Naive thymus-derived CD4-positive, alpha-beta T cell (primary cell): ENCODE data around the gene TRABD2B. TPM values are rescaled to one million over a fixed set of nuclear protein-coding genes. Genes with fewer than 3 reads are reported as not detected.

Experiments
- ATAC-seq: fragments of 150-1000 bp; cut with Tn5 transposase; 2 replicates; pipeline ENCODE4 v1.10.0; 2021; ENCODE audit warnings: mild to moderate bottlenecking, moderate library complexity
- CTCF ChIA-PET: fragments of 350-600 bp; sonication (Branson Sonifier 250); formaldehyde crosslinking; loops from one replicate; lab custom pipeline; 2021; ENCODE audit warnings: antibody characterized with exemption; lab: Charles Lee
- POLR2A ChIA-PET: fragments of 350-600 bp; sonication (Branson Sonifier 250); formaldehyde crosslinking; loops from one replicate; lab custom pipeline; 2021; ENCODE audit warnings: antibody characterized with exemption, inconsistent platforms; lab: Charles Lee
- DNase-seq, 9 donors: peaks; one replicate each; pipeline versions ENCODE4 v3.0.0 to v3.0.0-alpha.2; 2020 to 2022; ENCODE audit warnings: mixed read lengths in 1 of 9
- H3K27ac ChIP-seq: one replicate; pipeline ENCODE4 v1.7.0; 2013; ENCODE audit warnings: mild to moderate bottlenecking, low read depth, low read length, moderate library complexity
- H3K27me3 ChIP-seq, 2 donors: one replicate each; pipeline ENCODE4 v1.7.0; 2013; ENCODE audit warnings: low read length in 2 of 2, mild to moderate bottlenecking in 2 of 2, moderate library complexity in 2 of 2; ENCODE audit not compliant: control insufficient read depth in 2 of 2, insufficient read depth in 2 of 2
- H3K36me3 ChIP-seq, 3 experiments: 1 replicate in 2 of 3; 2 replicates in 1 of 3; pipeline ENCODE4 v1.7.0; 2013; ENCODE audit warnings: low read length in 3 of 3, mild to moderate bottlenecking in 3 of 3, moderate library complexity in 1 of 3; ENCODE audit not compliant: insufficient read depth in 3 of 3, control insufficient read depth in 2 of 3
- H3K4me1 ChIP-seq, 2 donors: one replicate each; pipeline ENCODE4 v1.7.0; 2013; ENCODE audit warnings: low read length in 2 of 2, mild to moderate bottlenecking in 2 of 2, moderate library complexity in 1 of 2; ENCODE audit not compliant: control insufficient read depth in 2 of 2, insufficient read depth in 2 of 2
- H3K4me3 ChIP-seq: 2 replicates; pipeline ENCODE4 v1.7.0; 2013; ENCODE audit warnings: mild to moderate bottlenecking, low read length
- H3K9me3 ChIP-seq, 3 experiments: 1 replicate in 2 of 3; 2 replicates in 1 of 3; pipeline ENCODE4 v1.7.0; 2013; ENCODE audit warnings: low read length in 3 of 3; ENCODE audit not compliant: control insufficient read depth in 2 of 3
- H3K27ac Mint-ChIP-seq, 9 donors: one replicate each; pipeline ENCODE4 v1.8.0; 2020 to 2022; ENCODE audit warnings: mixed read lengths in 9 of 9, mild to moderate bottlenecking in 8 of 9, moderate library complexity in 5 of 9, inconsistent platforms in 2 of 9
- H3K27me3 Mint-ChIP-seq, 5 donors: one replicate each; pipeline ENCODE4 v1.8.0; 2021 to 2022; ENCODE audit warnings: mixed read lengths in 5 of 5, mild to moderate bottlenecking in 1 of 5
- H3K36me3 Mint-ChIP-seq, 5 donors: one replicate each; pipeline ENCODE4 v1.8.0; 2020 to 2022; ENCODE audit warnings: mixed read lengths in 5 of 5, mild to moderate bottlenecking in 3 of 5, inconsistent platforms in 1 of 5
- H3K4me1 Mint-ChIP-seq, 7 donors: one replicate each; pipeline ENCODE4 v1.8.0; 2020 to 2022; ENCODE audit warnings: mixed read lengths in 7 of 7, mild to moderate bottlenecking in 3 of 7, inconsistent platforms in 1 of 7
- H3K4me3 Mint-ChIP-seq, 10 donors: one replicate each; pipeline ENCODE4 v1.8.0; 2020 to 2022; ENCODE audit warnings: mild to moderate bottlenecking in 10 of 10, mixed read lengths in 10 of 10, moderate library complexity in 6 of 10, inconsistent platforms in 2 of 10
- H3K9me3 Mint-ChIP-seq, 11 donors: one replicate each; pipeline ENCODE4 v1.8.0; 2020 to 2022; ENCODE audit warnings: mixed read lengths in 11 of 11, mild to moderate bottlenecking in 4 of 11, inconsistent platforms in 1 of 11, moderate library complexity in 1 of 11
- intact Hi-C, 2 donors: fragments of 100-400 bp; cut with micrococcal nuclease; formaldehyde crosslinking; loops; one replicate each; pipeline ENCODE4 v1.15.1; 2023
- polyA plus RNA-seq, 2 donors: library from polyadenylated mRNA; unstranded; fragments of 300-500 nt; fragmentation: Illumina TruSeq; gene quantifications; one replicate each; pipeline ENCODE4 v1.2.3, GENCODE V29; 2021
- total RNA-seq, 6 experiments: library from RNA in 5 of 6; stranded (reverse) in 5 of 6; gene quantifications; 1 replicate in 5 of 6; 2 replicates in 1 of 6; pipeline ENCODE4 v1.2.3 and lab custom pipeline; 2021 to 2026

The TRABD2B gene
- total and polyA plus RNA-seq, 7 experiments from 2014 or later = not detected

GRCh38 chr1:47890779-47891178, 106.4 kb downstream of the TRABD2B start:
- intact Hi-C loops = no loop called here
- ChIA-PET POLR2A (no interaction called here), CTCF (no interaction called here)

GRCh38 chr1:47888294-47888629, 108.9 kb downstream of the TRABD2B start:
- Histone ChIP-seq H3K4me3 (no peak overlapping the region), H3K27ac (no peak overlapping the region), H3K4me1 (no peaks in the 10 kb centered on the region), H3K27me3 (no peaks in the 10 kb centered on the region), H3K9me3 (no peaks in the 10 kb centered on the region), H3K36me3 (no peaks in the 10 kb centered on the region)
- Mint-ChIP-seq H3K4me1 (no peaks in the 10 kb centered on the region), H3K27ac (no peak overlapping the region), H3K27me3 (peaks cover 0 to 17% (median 8%) of the 10 kb centered on the region in 5 donors), H3K36me3 (no peaks in the 10 kb centered on the region), H3K4me3 (no peak overlapping the region), H3K9me3 (peaks cover 0 to 3% (median 0%) of the 10 kb centered on the region in 11 donors)
- ATAC-seq (no peak), DNase-seq (no peak)
- POLR2A ChIA-PET = no interaction called here
- CTCF ChIA-PET = no interaction called here
- intact Hi-C loops = no loop called here

More at GRCh38 chr1:47890779-47891178, 106.4 kb downstream of the TRABD2B start:
- Histone ChIP-seq H3K36me3 (no peaks in the 10 kb centered on the region), H3K9me3 (no peaks in the 10 kb centered on the region), H3K4me3 (no peak overlapping the region), H3K27me3 (no peaks in the 10 kb centered on the region), H3K27ac (no peak overlapping the region), H3K4me1 (no peaks in the 10 kb centered on the region)
- H3K4me3 Mint-ChIP-seq = no peak overlapping the region
- peaks cover 5 to 17% (median 8%) of the 10 kb centered on the region in 5 donors for H3K27me3 Mint-ChIP-seq
- ATAC-seq (no peak), DNase-seq (no peak)
- peaks cover 0 to 3% (median 0%) of the 10 kb centered on the region in 11 donors for H3K9me3 Mint-ChIP-seq
- no peaks in the 10 kb centered on the region for H3K36me3 Mint-ChIP-seq
- H3K27ac Mint-ChIP-seq = no peak overlapping the region
- no peaks in the 10 kb centered on the region for H3K4me1 Mint-ChIP-seq

- Histone ChIP-seq H3K27ac (no peak overlapping the region), H3K9me3 (no peaks in the 10 kb centered on the region), H3K27me3 (no peaks in the 10 kb centered on the region), H3K4me1 (no peaks in the 10 kb centered on the region), H3K36me3 (no peaks in the 10 kb centered on the region), H3K4me3 (no peak overlapping the region)
- no peak overlapping the region for H3K4me3 Mint-ChIP-seq
- H3K36me3 Mint-ChIP-seq = no peaks in the 10 kb centered on the region
- ATAC-seq (no peak), DNase-seq (no peak)
- no peak overlapping the region for H3K27ac Mint-ChIP-seq
- CTCF ChIA-PET = no interaction called here
- H3K4me1 Mint-ChIP-seq = no peaks in the 10 kb centered on the region
- H3K9me3 Mint-ChIP-seq = peaks cover 0 to 3% (median 0%) of the 10 kb centered on the region in 11 donors
- intact Hi-C loops = no loop called here
- POLR2A ChIA-PET = no interaction called here
- H3K27me3 Mint-ChIP-seq = peaks cover 0 to 17% (median 8%) of the 10 kb centered on the region in 5 donors
Measured at GRCh38 chr1:47887475-47888293, 109.5 kb downstream of the TRABD2B start.

GRCh38 chr1:47887060-47887459, 110.1 kb downstream of the TRABD2B start:
- no peaks in the 10 kb centered on the region for H3K36me3 Mint-ChIP-seq
- peaks cover 0 to 17% (median 8%) of the 10 kb centered on the region in 5 donors for H3K27me3 Mint-ChIP-seq
- CTCF ChIA-PET = no interaction called here
- H3K36me3 ChIP-seq = no peaks in the 10 kb centered on the region
- H3K4me3 ChIP-seq = no peak overlapping the region
- H3K4me3 Mint-ChIP-seq = no peak overlapping the region
- H3K4me1 Mint-ChIP-seq = no peaks in the 10 kb centered on the region
- DNase-seq (no peak), ATAC-seq (no peak)
- H3K4me1 ChIP-seq = no peaks in the 10 kb centered on the region
- H3K27me3 ChIP-seq = no peaks in the 10 kb centered on the region
- H3K27ac Mint-ChIP-seq = no peak overlapping the region
- H3K9me3 ChIP-seq = no peaks in the 10 kb centered on the region
- POLR2A ChIA-PET = no interaction called here
- H3K27ac ChIP-seq = no peak overlapping the region
- intact Hi-C loops = no loop called here
- peaks cover 0 to 3% (median 0%) of the 10 kb centered on the region in 11 donors for H3K9me3 Mint-ChIP-seq

GRCh38 chr1:47886141-47886540, 111.0 kb downstream of the TRABD2B start:
- Mint-ChIP-seq H3K36me3 (no peaks in the 10 kb centered on the region), H3K4me1 (no peaks in the 10 kb centered on the region), H3K27ac (no peak overlapping the region), H3K4me3 (no peak overlapping the region), H3K27me3 (peaks cover 0 to 17% (median 8%) of the 10 kb centered on the region in 5 donors), H3K9me3 (peaks cover 0 to 3% (median 0%) of the 10 kb centered on the region in 11 donors)
- H3K4me1 ChIP-seq = no peaks in the 10 kb centered on the region
- no peaks in the 10 kb centered on the region for H3K9me3 ChIP-seq
- POLR2A ChIA-PET = no interaction called here
- H3K36me3 ChIP-seq = no peaks in the 10 kb centered on the region
- H3K4me3 ChIP-seq = no peak overlapping the region
- CTCF ChIA-PET = interaction anchor here (0.6 kb wide), 1 partner anchor 339 kb away, joined by 3 read pairs; no protein-coding TSS in a partner anchor
- H3K27ac ChIP-seq = no peak overlapping the region
- no peaks in the 10 kb centered on the region for H3K27me3 ChIP-seq
- DNase-seq (no peak), ATAC-seq (no peak)
- intact Hi-C loops = no loop called here

GRCh38 chr1:47885062-47885830, 111.9 kb downstream of the TRABD2B start:
- intact Hi-C loops = no loop called here
- no peak for ATAC-seq
- Mint-ChIP-seq H3K36me3 (no peaks in the 10 kb centered on the region), H3K27me3 (peaks cover 0 to 17% (median 8%) of the 10 kb centered on the region in 5 donors), H3K27ac (no peak overlapping the region), H3K4me1 (no peaks in the 10 kb centered on the region), H3K9me3 (peaks cover 0 to 3% (median 0%) of the 10 kb centered on the region in 11 donors), H3K4me3 (no peak overlapping the region)
- Histone ChIP-seq H3K27me3 (no peaks in the 10 kb centered on the region), H3K9me3 (no peaks in the 10 kb centered on the region), H3K36me3 (no peaks in the 10 kb centered on the region), H3K4me1 (no peaks in the 10 kb centered on the region), H3K4me3 (no peak overlapping the region), H3K27ac (no peak overlapping the region)
- DNase-seq = no peak
- ChIA-PET CTCF (interaction anchor here (0.6 kb wide), 1 partner anchor 338 kb away, joined by 3 read pairs; no protein-coding TSS in a partner anchor), POLR2A (no interaction called here)
